Fibroblast of skin of abdomen (primary cell): ENCODE data around the gene MAGEA2.
"Not testable (repeated sequence)": the region's sequence is repeated elsewhere in the genome, so short reads cannot be mapped to it uniquely, and the experiment has no call there.

Experiments used
- DNase-seq: peaks from one replicate; pipeline ENCODE4 v3.0.0-alpha.2; 2013

The MAGEA2 gene

GRCh38 chrX:152706500-152706899 is 47.1 kb downstream of the MAGEA2 start:
- not testable (repeated sequence) for DNase-seq

- DNase-seq, result not testable (repeated sequence)
Measured at GRCh38 chrX:152700390-152700789, 53.3 kb downstream of the MAGEA2 start.
